Spleen (tissue), 7 donors: ENCODE measurements around the gene KLF13.

Experiments used
- CTCF ChIP-seq, 11 experiments: fragments of 200-600 bp in 7 of 11; fragments of 450-650 bp in 4 of 11; sonication (generic) in 4 of 11; IDR thresholded peaks in 8 of 11; conservative IDR thresholded peaks in 3 of 11; 1 replicate in 7 of 11; 2 replicates in 4 of 11; pipeline versions ENCODE4 v1.4.0 to v1.8.0; 2016 to 2021; ENCODE audit warnings: antibody characterized with exemption in 11 of 11, inconsistent platforms in 4 of 11, mild to moderate bottlenecking in 1 of 11
- POLR2A ChIP-seq, 3 donors: fragments of 450-650 bp; IDR thresholded peaks; one replicate each; pipeline ENCODE4 v1.5.1; 2017; ENCODE audit warnings: antibody characterized with exemption in 3 of 3, mild to moderate bottlenecking in 1 of 3
- donor health status: DM: no; HTN: no; CAD: no; lungs with moderate emphysema.
- donor health status: DM: no; HTN: no; CAD: no.
- donor health status: DM: no; HTN: no; CAD: no.

- TF ChIP-seq CTCF (IDR thresholded peaks at IDR 0.05 in 8 of 11, conservative IDR thresholded peaks at IDR 0.05 in 3 of 11) (no peak), POLR2A (IDR thresholded peaks at IDR 0.05) (no peak)
Measured at GRCh38 chr15:31339558-31339895, 12.9 kb downstream of the KLF13 start.
